NCI-H748 treated with DMSO at 0.1 percent for 48 hours (cell line): Measurements from ENCODE around the gene RALGPS2.
A peak's percentile ranks its signal among the peaks of the same experiment; 100 is the strongest.

ENCODE experiments used
- DNase-seq: peaks from one replicate; lab custom pipeline; 2025; lab: John Stamatoyannopoulos, UW

Gene RALGPS2, protein sequence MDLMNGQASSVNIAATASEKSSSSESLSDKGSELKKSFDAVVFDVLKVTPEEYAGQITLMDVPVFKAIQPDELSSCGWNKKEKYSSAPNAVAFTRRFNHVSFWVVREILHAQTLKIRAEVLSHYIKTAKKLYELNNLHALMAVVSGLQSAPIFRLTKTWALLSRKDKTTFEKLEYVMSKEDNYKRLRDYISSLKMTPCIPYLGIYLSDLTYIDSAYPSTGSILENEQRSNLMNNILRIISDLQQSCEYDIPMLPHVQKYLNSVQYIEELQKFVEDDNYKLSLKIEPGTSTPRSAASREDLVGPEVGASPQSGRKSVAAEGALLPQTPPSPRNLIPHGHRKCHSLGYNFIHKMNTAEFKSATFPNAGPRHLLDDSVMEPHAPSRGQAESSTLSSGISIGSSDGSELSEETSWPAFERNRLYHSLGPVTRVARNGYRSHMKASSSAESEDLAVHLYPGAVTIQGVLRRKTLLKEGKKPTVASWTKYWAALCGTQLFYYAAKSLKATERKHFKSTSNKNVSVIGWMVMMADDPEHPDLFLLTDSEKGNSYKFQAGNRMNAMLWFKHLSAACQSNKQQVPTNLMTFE

DNA sequence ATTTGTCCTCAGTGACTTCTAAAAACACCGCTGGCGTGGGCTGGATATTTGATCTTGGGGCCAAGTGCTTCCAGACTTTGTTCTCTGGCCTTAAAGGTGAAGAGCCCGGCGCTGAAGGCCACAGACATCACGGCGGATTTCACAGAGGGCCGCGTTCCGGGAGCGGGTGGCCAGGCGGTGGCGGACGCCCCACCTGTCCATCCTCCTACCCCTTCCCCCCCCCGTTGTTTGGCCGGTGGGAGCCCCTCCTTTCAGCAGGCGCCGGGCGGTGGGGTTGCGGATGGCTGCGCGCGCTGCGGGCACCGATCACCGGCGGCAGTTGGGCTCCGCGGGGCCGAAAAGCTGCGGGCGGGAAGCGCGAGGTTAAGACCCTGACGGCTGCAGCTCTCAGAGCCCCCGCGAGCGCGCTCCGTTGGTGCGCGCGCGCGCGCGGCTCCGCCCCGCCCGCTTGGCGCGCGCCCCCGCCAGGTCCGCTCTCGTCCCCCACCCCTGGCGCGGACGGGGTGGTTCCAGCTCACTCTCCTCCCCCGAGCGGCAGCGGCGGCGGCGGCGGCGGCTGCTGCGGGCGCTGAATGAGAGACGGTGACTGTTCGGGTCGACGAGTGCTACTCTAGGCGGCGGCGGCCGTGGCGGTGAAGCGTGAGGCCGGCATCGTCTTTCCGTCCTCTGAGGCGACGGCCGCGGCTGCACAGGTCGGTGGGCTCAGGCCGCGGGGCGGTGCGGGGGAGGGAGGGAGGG is at the start of gene RALGPS2:
Gene RALGPS2 (plus strand): TSS at position 517 of the 738 bp plus-strand sequence. CDS start 51,521 bp downstream, outside the sequence.
- peak; percentile 11 for DNase-seq

DNA sequence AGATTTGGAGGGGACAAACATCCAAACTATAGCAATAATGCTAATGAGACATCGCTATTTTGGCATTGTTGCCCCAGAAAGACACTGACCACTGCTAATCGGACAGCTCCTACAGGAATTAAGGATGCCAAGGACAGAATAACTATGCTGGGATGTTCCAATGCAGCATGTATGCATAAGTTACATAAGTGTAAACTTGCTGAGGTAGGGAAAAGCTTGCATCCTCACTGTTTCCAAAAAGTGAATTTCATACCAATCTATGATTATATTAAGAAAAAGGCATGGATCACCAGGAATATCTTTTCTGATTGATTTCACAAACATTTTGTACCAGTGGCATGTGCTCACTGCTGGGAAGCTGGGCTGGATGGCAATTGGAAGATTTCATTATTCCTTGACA is 45.8 kb upstream of the RALGPS2 start:
- DNase-seq, result no peak

DNA sequence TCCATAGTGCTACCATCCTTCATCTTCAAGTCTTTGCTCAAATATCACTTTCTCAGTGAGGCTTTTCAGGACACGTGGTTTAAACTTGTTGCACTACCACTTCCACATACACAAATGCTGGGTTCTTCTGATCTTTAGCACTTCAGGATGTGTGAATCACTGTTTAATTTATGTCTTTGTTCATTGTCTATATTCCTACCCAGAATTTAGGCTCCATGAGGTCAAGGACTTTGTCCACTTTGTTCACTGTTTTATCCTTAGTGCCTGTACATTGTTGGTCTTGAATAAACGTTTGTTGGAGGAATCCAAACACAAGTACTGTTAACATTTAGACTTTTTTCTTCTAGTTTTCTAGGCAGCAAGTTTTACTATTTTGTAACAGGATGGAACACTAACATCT is 42.6 kb upstream of the RALGPS2 start:
- DNase-seq, result no peak

DNA sequence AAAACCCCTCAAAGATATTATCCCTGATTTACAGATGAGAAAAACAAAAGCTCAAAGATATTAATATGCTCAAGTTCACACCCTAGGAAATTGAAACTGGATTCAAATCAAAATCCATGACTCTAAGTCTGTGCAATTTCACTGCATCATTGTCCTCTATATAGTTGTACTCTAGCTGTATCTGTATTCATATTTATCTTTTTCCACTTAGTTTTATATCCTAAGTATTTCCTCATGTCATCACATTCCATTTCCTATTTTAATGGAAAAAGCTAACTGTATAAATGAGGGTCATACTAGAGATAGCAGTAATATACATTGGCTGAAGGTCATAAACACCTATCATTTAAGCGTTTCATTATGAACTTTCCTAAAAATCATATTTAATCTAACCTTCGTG is 42.2 kb upstream of the RALGPS2 start:
- no peak for DNase-seq

DNA sequence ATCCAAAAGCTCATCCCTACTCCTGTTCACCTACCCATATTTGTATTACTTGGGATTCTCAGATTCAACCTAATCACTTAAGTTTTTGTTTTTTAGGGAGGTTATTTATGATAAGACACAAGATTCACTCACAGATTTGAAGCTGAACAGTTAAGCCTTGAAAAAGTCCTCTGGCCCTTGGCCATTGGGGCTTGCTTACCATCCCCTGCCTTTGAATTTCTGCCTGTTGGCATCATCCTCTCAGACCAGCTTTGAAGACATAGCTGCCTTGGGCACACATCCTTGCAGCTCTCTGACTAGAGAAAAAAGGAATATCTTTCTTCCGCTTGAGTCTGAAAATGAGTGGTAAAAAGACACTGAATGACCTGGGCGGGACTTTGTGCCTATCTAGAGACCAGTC is 41.8 kb upstream of the RALGPS2 start:
- DNase-seq, result no peak

DNA sequence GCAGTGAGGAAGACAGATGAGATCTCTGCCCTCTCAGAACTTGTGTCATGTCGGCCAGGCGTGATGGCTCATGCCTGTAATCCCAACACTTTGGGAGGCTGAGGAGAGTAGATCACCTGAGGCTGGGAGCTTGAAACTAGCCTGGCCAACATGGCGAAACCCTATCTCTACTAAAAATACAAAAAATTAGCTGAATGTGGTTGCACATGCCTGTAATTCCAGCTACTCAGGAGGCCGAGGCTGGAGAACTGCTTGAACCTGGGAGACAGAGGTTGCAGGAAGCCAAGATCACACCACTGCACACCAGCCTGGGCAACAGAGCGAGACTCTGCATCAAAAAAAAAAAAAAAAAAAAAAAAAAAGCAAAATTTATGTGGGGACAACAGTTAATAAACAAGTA is 40.9 kb upstream of the RALGPS2 start:
- DNase-seq, result no peak

DNA sequence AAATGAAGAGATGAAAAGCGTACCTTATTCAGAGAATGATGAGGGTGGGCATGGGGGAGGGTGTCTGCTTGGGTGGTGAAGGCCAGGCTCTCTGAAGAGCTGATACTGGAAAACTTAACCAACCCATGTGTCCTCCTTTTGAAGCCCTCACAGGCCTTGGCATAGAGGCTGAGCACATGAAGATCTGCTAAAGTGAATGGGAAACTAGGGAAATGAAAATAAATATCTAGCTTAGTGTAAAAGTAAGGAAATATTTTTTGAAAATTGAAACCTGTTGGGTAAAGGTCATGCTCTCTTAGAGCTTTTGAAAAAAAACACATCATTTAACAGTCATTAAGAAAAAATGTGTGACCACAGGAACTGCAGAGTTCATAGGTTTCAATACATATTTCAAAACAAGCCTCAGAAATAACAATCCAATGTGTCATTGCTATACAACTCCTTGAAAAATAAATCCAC is 40.5 kb upstream of the RALGPS2 start:
- DNase-seq, result no peak

DNA sequence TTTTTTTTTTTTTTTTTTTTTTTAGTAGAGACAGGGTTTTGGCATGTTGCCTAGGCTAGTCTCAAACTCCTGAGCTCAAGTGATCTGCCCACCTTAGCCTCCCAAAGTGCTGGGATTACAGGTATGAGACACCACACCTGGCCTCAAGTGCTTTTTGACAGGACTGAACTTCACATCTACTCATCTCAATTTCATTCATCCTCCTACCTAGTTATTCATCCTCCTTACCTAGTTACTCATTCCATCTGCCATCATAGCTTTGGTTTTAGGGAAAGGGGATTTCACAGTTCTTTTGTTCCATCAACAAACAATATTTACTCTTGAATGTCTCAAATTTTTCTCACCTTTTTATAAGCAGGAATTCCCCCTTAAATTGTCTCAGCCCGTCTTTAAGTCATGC is 38.6 kb upstream of the RALGPS2 start:
- no peak for DNase-seq

DNA sequence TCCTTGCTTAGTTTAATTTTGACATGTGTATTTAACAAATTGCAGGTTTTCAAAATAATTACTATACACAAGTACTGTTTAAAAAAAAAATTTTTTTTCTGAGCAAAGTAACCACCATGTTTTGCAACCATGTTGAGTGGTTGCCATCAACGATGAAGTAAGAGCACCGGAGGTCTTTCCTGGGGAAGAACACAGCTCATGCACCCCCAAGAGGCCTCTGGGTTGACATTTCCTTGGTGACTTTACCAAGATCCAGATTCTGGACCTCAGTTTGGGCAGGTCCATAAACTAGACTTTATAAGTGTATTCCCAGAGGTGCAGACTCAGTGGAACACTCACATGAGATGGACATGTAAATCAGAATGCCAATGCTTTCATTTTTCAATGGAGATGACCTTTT is 36.8 kb upstream of the RALGPS2 start:
- no peak for DNase-seq

DNA sequence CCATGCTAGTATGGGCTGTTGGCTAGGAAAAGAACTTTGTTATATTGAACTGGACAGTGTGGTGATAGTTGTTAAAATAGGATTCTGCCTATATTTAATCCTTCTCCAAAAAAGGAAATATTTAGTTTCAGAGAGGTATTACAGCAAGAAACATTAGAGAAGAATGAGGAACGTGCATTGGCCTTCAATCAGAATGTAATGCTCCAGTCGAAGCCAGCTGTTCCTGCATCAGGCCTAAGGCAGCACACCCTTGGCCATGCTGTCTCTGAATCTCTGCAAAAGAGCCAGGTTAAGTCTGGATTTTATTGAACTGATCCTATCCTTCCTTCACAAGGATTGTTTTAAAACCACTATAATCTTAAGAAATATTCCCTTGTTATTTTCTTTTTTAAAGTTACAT is 35.3 kb upstream of the RALGPS2 start:
- DNase-seq, result no peak

DNA sequence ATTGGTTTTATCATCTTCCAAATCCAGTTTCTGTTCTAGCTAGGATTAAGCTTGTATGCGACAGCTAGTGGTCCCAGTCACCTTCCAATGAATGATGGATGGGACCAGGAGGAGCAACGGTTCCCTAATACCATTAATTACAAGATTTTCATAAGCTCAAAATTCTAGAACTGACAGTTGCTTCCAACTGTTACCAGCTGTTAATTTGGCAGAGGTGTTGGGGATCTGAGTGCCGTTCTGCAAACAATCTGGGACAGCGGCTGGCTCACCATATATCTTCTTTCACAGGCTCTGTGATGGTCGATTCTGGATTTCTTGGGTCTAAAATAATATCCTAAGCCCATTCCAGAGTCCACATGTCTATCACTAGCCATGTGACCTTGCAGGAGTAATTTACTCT is 34.5 kb upstream of the RALGPS2 start:
- no peak for DNase-seq

DNA sequence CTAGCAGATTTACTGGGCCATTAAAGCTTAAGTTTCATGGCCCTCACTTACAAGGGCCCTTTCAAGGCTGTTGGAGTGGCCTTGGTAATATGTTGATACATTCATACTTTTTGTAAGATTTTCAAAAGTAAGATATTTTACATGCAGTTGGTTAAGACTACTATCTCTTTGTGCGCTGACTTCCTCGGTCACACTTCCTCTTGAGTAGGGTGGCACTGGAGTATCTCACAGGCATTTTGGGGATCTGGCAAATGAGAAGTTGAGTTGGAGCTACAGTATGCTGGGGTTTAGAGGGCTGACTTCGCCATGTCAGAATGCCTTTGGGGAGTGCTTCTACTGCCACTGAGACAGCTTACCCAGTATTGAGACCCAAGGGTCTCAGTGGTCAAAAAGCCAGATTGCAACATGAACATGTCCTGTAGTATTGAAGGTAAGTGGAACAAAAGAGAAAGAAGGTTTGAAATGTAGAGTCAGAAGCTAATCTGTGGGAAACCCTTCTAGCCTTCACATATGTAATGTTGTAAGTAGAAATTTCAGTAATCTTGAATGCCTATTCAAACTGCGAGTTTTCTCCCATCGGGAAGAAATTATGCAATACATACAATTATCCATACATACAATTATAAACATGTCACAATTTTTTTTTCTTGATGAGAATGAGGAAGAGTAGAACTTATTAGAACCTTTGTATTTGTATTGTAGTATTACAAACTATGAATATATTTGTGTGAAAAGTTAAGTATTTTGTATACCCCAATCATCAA is 32.3 kb upstream of the RALGPS2 start:
- no peak for DNase-seq

DNA sequence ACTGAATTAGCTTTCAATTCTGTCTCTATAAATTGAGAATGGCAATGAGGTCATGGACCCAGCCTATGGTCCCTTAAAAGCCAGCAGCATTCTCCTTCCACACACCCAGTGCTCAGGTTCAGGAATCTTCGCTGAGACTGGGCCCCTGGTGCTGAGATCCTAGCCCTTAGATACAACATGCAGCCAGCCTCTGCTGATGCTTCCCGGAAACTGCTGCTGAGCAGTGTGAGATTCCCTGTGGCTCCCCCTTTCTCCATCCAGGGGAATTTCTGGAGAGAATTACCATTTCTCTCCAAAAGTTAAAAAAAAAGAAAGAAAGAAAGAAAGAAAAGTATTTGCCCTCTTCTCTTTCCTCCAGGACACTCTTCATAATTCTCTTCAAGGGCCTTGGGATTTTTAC is 31.7 kb upstream of the RALGPS2 start:
- no peak for DNase-seq

DNA sequence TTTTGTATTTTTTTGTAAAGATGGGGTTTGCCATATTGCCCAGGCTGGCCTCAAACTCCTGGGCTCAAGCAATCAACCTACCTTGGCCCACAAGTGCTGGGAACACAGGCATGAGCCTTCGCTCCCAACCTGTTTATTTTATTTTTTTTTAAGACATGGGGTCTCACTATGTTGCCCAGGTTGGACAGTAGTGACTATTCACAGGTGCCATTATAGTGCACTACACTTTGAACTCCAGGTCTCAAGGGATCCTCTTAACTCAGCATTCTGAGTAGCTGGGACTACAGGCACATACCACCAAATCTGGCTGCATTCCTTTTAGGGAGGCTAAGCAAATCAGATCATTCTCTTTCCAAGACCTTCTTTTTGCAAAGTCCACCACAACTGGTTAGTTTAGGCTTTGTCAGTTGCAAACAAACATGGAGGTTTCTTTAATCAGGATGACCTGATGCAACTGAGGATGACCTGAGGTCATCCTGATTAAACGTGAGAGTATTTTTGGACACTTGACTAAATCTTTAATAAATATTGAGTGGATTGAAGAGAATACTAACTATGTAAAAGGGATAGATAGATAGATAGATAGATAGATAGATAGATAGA is 30.0 kb upstream of the RALGPS2 start:
- no peak for DNase-seq

DNA sequence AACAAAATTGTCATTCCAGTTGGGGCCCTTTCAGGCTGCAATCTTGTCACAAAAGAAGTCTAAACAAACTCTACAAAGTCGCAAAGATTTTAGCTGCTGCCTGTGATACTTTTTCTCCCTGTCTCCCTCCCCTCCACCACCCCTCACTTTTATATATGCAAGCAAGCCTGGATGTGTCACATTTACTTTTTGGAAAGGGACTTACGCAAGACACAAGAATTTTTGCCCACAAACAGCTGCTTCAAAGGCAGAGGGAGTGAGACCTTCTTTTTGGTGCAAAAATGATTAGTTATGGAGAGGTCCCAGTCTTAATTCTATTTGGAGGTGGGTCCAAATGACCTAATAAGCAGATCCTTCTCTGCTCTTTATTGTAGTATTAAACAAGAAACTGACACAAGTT is 22.9 kb upstream of the RALGPS2 start:
- no peak for DNase-seq

DNA sequence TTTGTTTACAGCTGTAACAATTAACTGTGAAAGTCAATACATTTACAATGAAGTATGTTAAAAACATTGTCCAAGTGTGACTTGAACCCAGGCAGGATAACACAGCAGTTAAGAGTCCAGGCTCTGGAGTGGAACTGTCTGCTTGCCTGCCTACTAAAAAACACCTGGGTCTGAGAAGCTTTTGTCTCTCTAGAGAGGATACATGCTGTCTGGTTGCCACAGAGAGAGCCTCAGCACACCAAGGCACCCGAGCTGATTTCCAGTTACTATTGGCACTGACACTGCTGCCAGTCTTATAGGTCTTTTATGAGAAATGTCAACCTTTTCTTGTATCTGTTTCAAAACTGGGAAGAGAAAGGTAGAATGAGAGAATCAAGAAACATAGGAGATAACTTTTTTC is 20.2 kb upstream of the RALGPS2 start:
- DNase-seq, result no peak

DNA sequence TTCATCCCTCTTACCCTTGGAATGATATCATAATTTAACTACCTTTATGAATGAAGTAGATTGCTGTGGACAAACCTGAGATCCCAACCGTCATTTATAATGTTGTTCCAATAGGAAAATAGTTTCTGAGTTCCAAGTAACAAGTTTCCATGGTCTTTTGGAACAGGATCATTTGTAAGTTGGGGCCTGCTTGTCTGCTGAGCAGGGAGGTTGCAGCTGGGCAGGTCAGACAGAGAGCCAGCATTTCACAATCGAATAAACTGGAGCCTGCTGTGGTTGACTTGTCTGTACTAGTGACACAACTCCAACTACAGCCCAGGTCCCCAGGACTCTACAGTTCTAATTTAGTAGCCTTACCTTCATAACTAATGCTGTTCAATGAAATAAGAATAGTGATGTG is 18.6 kb upstream of the RALGPS2 start:
- no peak for DNase-seq

DNA sequence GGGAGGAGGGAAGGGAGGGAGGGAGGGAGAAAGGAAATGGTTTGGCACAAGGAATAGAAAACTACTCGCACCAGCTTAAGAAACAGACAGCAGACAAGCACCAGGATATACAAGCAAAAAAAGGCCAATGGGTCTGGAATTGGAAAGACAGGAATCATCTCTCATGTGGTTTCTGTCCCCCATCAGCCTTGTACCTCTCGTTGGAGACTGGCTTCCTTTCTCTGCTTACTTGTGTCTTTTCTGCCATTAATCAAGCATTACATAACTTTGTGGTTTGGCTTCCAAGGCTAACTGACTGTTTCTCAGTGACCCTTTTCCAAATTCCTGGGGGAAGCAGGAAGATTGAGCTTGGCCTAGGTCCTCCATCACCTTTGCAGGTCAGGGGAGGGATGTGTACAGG is 11.8 kb upstream of the RALGPS2 start:
- no peak for DNase-seq

DNA sequence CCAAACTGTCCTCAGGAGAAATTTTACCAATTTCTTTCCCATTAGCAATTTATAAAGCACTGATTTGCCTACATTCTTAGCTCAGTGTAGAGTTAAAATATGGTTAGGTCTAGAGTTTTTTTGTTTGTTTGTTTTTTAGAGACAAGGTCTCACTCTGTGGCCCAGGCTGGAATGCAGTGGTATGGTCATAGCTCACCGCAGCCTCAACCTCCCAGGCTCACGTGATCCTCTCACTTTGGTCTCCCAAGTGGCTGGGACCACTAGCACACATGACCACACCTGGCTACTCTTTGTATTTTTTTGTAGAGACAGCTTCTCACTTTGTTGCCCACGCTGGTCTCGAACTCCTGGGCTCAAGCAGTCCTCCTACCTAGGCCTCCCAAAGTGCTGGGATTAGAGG is 10.6 kb upstream of the RALGPS2 start:
- DNase-seq, result no peak

DNA sequence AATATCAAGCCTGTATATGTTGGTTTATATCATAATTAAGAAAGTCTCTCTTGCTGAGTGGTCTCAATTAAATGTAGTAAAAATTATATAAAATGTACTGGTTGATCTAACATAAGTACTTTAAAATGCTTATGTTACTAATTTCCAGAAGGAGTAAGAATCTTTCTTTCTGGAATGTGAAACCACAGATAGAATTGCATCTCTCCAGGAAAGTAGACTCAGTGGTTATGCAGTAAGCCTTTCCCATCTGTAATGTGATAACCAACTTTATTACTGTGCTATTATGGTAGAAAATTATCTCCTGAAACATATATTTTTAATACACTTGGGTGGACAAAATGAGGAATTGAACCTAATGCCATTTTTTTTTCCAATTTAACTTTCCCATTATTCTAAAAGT is 8.9 kb upstream of the RALGPS2 start:
- DNase-seq, result no peak

DNA sequence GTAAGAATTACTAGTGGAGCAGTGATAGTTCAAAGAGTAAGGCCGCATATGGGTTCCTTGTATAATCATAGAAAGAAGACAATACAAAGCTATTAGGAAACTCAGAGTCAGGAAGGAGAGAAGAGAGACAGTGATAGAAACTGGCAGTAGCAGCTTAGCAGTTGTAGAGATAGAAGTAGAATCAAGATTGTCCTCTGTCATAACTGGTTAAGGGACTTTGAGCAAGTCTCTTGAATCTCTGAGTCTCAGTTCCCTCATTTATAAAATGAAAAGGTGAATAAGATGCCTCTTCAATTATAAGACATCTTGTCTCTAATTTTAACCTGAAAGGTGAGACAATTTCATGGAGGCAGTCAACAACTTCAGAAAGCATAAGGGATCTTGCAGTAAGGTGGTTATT is 6.5 kb upstream of the RALGPS2 start:
- no peak for DNase-seq

DNA sequence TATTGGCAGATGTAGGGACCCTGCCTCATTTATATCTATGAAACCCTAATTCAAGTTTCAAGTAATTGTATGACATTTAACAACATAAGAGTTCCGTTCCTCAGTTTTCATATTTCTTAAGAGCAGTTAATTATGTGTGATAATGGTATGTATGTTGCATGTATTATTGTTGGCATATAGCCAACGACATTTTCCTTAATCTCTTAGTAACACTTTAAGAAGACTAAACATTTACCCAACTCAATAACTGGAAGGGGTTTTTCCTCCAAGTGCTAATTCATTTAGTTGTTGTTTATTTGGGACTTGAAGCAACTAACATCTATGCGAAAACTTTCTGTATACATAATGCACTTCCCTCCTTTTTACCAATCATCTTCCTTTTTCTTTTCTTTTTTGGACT is 1.5 kb upstream of the RALGPS2 start:
- no peak for DNase-seq
